Neural progenitor cell (in vitro differentiated cells): ENCODE results near the gene LIN54. TPM values are rescaled to one million over a fixed set of nuclear protein-coding genes. Genes with fewer than 3 reads are reported as not detected.

Source experiments
- DNase-seq: peaks from one replicate; pipeline ENCODE4 v3.0.0-alpha.2; 2016; ENCODE audit warnings: low spot score
- H2AFZ ChIP-seq: fragments of 200-600 bp; sonication (generic); replicated peaks from 2 replicates; pipeline ENCODE4 v1.6.1; 2016; ENCODE audit warnings: antibody characterized with exemption
- H3F3A ChIP-seq: fragments of 200-600 bp; sonication (generic); 2 replicates; pipeline ENCODE4 v1.6.1; 2016; ENCODE audit warnings: antibody characterized with exemption, low read depth
- H3K27ac ChIP-seq: fragments of 200-600 bp; sonication (generic); 2 replicates; pipeline ENCODE4 v1.5.1; 2016; ENCODE audit warnings: mild to moderate bottlenecking
- H3K27me3 ChIP-seq: fragments of 200-600 bp; sonication (generic); 2 replicates; pipeline ENCODE4 v1.6.1; 2016; ENCODE audit warnings: mild to moderate bottlenecking, moderate library complexity
- H3K36me3 ChIP-seq: fragments of 200-600 bp; sonication (generic); 2 replicates; pipeline ENCODE4 v1.5.1; 2016
- H3K4me1 ChIP-seq: fragments of 200-600 bp; sonication (generic); 2 replicates; pipeline ENCODE4 v1.6.1; 2016; ENCODE audit warnings: mixed run types
- H3K4me2 ChIP-seq: fragments of 200-600 bp; sonication (generic); 2 replicates; pipeline ENCODE4 v1.6.1; 2016
- H3K4me3 ChIP-seq: fragments of 200-600 bp; sonication (generic); 2 replicates; pipeline ENCODE4 v1.5.1; 2016
- H3K79me2 ChIP-seq: fragments of 200-600 bp; sonication (generic); 2 replicates; pipeline ENCODE4 v1.6.1; 2016; ENCODE audit warnings: low read depth
- H3K9ac ChIP-seq: fragments of 200-600 bp; sonication (generic); 2 replicates; pipeline ENCODE4 v1.6.1; 2016
- H3K9me3 ChIP-seq: fragments of 200-600 bp; sonication (generic); 2 replicates; pipeline ENCODE4 v1.5.1; 2016; ENCODE audit warnings: low read depth
- H4K20me1 ChIP-seq: fragments of 200-600 bp; sonication (generic); 2 replicates; pipeline ENCODE4 v1.6.1; 2016; ENCODE audit warnings: low read depth
- H3K27ac Mint-ChIP-seq: 3 replicates; pipeline ENCODE4 v1.8.0; 2021; ENCODE audit warnings: mixed read lengths
- H3K27me3 Mint-ChIP-seq: 2 replicates; pipeline ENCODE4 v1.8.0; 2022; ENCODE audit warnings: low read depth, mild to moderate bottlenecking, inconsistent platforms, moderate library complexity, mixed read lengths; ENCODE audit not compliant: insufficient read depth
- H3K36me3 Mint-ChIP-seq: 3 replicates; pipeline ENCODE4 v1.8.0; 2021; ENCODE audit warnings: mixed read lengths
- H3K4me1 Mint-ChIP-seq: 3 replicates; pipeline ENCODE4 v1.8.0; 2021; ENCODE audit warnings: mixed read lengths
- H3K4me3 Mint-ChIP-seq: 3 replicates; pipeline ENCODE4 v1.8.0; 2021; ENCODE audit warnings: mild to moderate bottlenecking, moderate library complexity, mixed read lengths
- H3K9me3 Mint-ChIP-seq: 3 replicates; pipeline ENCODE4 v1.8.0; 2020; ENCODE audit warnings: mixed read lengths
- CTCF ChIP-seq: fragments of 200-600 bp; sonication (generic); IDR thresholded peaks from 2 replicates; pipeline ENCODE4 v1.5.1; 2017; ENCODE audit warnings: antibody characterized with exemption, mild to moderate bottlenecking
- EZH2 ChIP-seq: fragments of 200-600 bp; sonication (generic); IDR thresholded peaks from 2 replicates; pipeline ENCODE4 v1.6.1; 2017; ENCODE audit warnings: antibody characterized with exemption, mild to moderate bottlenecking, moderate library complexity
- EZH2phosphoT487 ChIP-seq: fragments of 200-600 bp; sonication (generic); IDR thresholded peaks from 2 replicates; pipeline ENCODE4 v1.6.1; 2017; ENCODE audit warnings: antibody characterized with exemption
- total RNA-seq: library from RNA; depleted of rRNA; stranded (reverse); fragments of >200 nt; gene quantifications from 2 replicates; pipeline ENCODE4 v1.2.3, GENCODE V29; 2015; ENCODE audit warnings: low replicate concordance

LIN54 gene
- total RNA-seq, 1 donor from 2014 or later: 27.4 TPM

GRCh38 chr4:82983444-82983843, 27.2 kb downstream of the LIN54 start:
- H3K36me3 Mint-ChIP-seq: no peaks in the 10 kb centered on the region
- H3K27me3 Mint-ChIP-seq: no peaks in the 10 kb centered on the region
- DNase-seq: no peak
- H4K20me1 ChIP-seq: no peaks in the 10 kb centered on the region
- H3K4me3 ChIP-seq: no peak overlapping the region
- no peak overlapping the region for H3K4me3 Mint-ChIP-seq
- H3K9me3 ChIP-seq: no peaks in the 10 kb centered on the region
- no peak overlapping the region for H3K4me2 ChIP-seq
- H3K27me3 ChIP-seq: no peaks in the 10 kb centered on the region
- no peaks in the 10 kb centered on the region for H3K4me1 Mint-ChIP-seq
- H3K36me3 ChIP-seq: peaks cover 5% of the 10 kb centered on the region
- no peaks in the 10 kb centered on the region for H3K9me3 Mint-ChIP-seq
- H3K27ac Mint-ChIP-seq: no peak overlapping the region
- no peak for TF ChIP-seq EZH2phosphoT487
- TF ChIP-seq CTCF: no peak
- TF ChIP-seq EZH2: no peak
- H2AFZ ChIP-seq: no peak overlapping the region
- H3K4me1 ChIP-seq: no peaks in the 10 kb centered on the region
- no peaks in the 10 kb centered on the region for H3F3A ChIP-seq
- no peak overlapping the region for H3K9ac ChIP-seq
- H3K79me2 ChIP-seq: peaks cover 13% of the 10 kb centered on the region
- no peak overlapping the region for H3K27ac ChIP-seq

- no peaks in the 10 kb centered on the region for H4K20me1 ChIP-seq
- Mint-ChIP-seq H3K4me3 (no peak overlapping the region), H3K27me3 (no peaks in the 10 kb centered on the region), H3K36me3 (peaks cover under 1% of the 10 kb centered on the region), H3K4me1 (no peaks in the 10 kb centered on the region), H3K9me3 (no peaks in the 10 kb centered on the region), H3K27ac (no peak overlapping the region)
- no peaks in the 10 kb centered on the region for H3K27me3 ChIP-seq
- no peak overlapping the region for H3K4me2 ChIP-seq
- no peak overlapping the region for H2AFZ ChIP-seq
- H3K4me1 ChIP-seq: no peaks in the 10 kb centered on the region
- H3F3A ChIP-seq: no peaks in the 10 kb centered on the region
- H3K36me3 ChIP-seq: peaks cover 5% of the 10 kb centered on the region
- peaks cover 3% of the 10 kb centered on the region for H3K79me2 ChIP-seq
- H3K4me3 ChIP-seq: no peak overlapping the region
- H3K9ac ChIP-seq: no peak overlapping the region
- no peaks in the 10 kb centered on the region for H3K9me3 ChIP-seq
- TF ChIP-seq CTCF: no peak
- TF ChIP-seq EZH2phosphoT487: no peak
- no peak for TF ChIP-seq EZH2
- no peak for DNase-seq
- no peak overlapping the region for H3K27ac ChIP-seq
These were observed 29.5 kb downstream of the LIN54 start for GRCh38 chr4:82981138-82981537.

GRCh38 chr4:82975792-82976191, 34.8 kb downstream of the LIN54 start:
- no peak overlapping the region for H3K27ac Mint-ChIP-seq

More at GRCh38 chr4:82975792-82976191, 34.8 kb downstream of the LIN54 start:
- no peaks in the 10 kb centered on the region for H3K79me2 ChIP-seq
- no peak overlapping the region for H3K9ac ChIP-seq
- H3K36me3 ChIP-seq: peaks cover 4% of the 10 kb centered on the region
- Mint-ChIP-seq H3K9me3 (no peaks in the 10 kb centered on the region), H3K4me1 (no peaks in the 10 kb centered on the region), H3K36me3 (peaks cover 16% of the 10 kb centered on the region), H3K27me3 (no peaks in the 10 kb centered on the region), H3K4me3 (no peak overlapping the region)
- no peak overlapping the region for H3K4me2 ChIP-seq
- no peak overlapping the region for H3K27ac ChIP-seq
- no peaks in the 10 kb centered on the region for H4K20me1 ChIP-seq
- H3F3A ChIP-seq: no peaks in the 10 kb centered on the region
- TF ChIP-seq EZH2: no peak
- no peak for TF ChIP-seq CTCF
- no peaks in the 10 kb centered on the region for H3K9me3 ChIP-seq
- DNase-seq: no peak
- H3K27me3 ChIP-seq: no peaks in the 10 kb centered on the region
- no peak overlapping the region for H2AFZ ChIP-seq
- H3K4me1 ChIP-seq: no peaks in the 10 kb centered on the region
- H3K4me3 ChIP-seq: no peak overlapping the region
